ENCODE data around the gene ESRRB.
A peak's percentile ranks its signal among the peaks of the same experiment; 100 is the strongest.

ESRRB gene

GRCh38 chr14:76446921-76447320 is 71.0 kb downstream of the ESRRB start:
- TF ChIP-seq CTCF (IDR thresholded peaks at IDR 0.05; ENCODE audit: control insufficient read depth, insufficient read depth, low read depth, low read length, missing control alignments) = no peak
- no peak overlapping the region for H3K4me3 ChIP-seq (ENCODE audit: control insufficient read depth, low read depth, low read length)
- no peak for DNase-seq (ENCODE audit: low read depth)

- no peak overlapping the region for H3K4me3 ChIP-seq (ENCODE audit: control insufficient read depth, low read depth, low read length)
- no peak for DNase-seq (ENCODE audit: low read depth)
- no peak for TF ChIP-seq CTCF (IDR thresholded peaks at IDR 0.05; ENCODE audit: control insufficient read depth, insufficient read depth, low read depth, low read length, missing control alignments)
These were observed 74.5 kb downstream of the ESRRB start for GRCh38 chr14:76450476-76450875.

- TF ChIP-seq CTCF (IDR thresholded peaks at IDR 0.05; ENCODE audit: control insufficient read depth, insufficient read depth, low read depth, low read length, missing control alignments) = peak; percentile 47
- H3K4me3 ChIP-seq (ENCODE audit: control insufficient read depth, low read depth, low read length) = no peak overlapping the region
- DNase-seq (ENCODE audit: low read depth) = no peak
These were observed 80.3 kb downstream of the ESRRB start for GRCh38 chr14:76456200-76456599.

GRCh38 chr14:76456891-76457586 is 81.1 kb downstream of the ESRRB start:
- DNase-seq (ENCODE audit: low read depth) = no peak
- TF ChIP-seq CTCF (IDR thresholded peaks at IDR 0.05; ENCODE audit: control insufficient read depth, insufficient read depth, low read depth, low read length, missing control alignments) = no peak
- H3K4me3 ChIP-seq (ENCODE audit: control insufficient read depth, low read depth, low read length) = no peak overlapping the region

GRCh38 chr14:76457841-76458240 is 81.9 kb downstream of the ESRRB start:
- no peak overlapping the region for H3K4me3 ChIP-seq (ENCODE audit: control insufficient read depth, low read depth, low read length)
- no peak for DNase-seq (ENCODE audit: low read depth)
- TF ChIP-seq CTCF (IDR thresholded peaks at IDR 0.05; ENCODE audit: control insufficient read depth, insufficient read depth, low read depth, low read length, missing control alignments) = no peak

- no peak for TF ChIP-seq CTCF (IDR thresholded peaks at IDR 0.05; ENCODE audit: control insufficient read depth, insufficient read depth, low read depth, low read length, missing control alignments)
- no peak for DNase-seq (ENCODE audit: low read depth)
- no peak overlapping the region for H3K4me3 ChIP-seq (ENCODE audit: control insufficient read depth, low read depth, low read length)
These were observed 85.9 kb downstream of the ESRRB start for GRCh38 chr14:76461886-76462285.
